ENCODE results near the gene RBPMS2. TPM values are rescaled to one million over a fixed set of nuclear protein-coding genes. Genes with fewer than 3 reads are reported as not detected.

RBPMS2 gene
- polyA plus RNA-seq, 1 donor from 2014 or later, result not detected

- H3K27me3 ChIP-seq (ENCODE audit: insufficient read depth, low read depth, low read length), result no peaks in the 10 kb centered on the region
- TF ChIP-seq EZH2 (IDR thresholded peaks at IDR 0.05; ENCODE audit: borderline replicate concordance, insufficient read depth, low read length, poor library complexity, severe bottlenecking) (no peak), REST (IDR thresholded peaks at IDR 0.05; ENCODE audit: borderline replicate concordance) (no peak), TAF1 (IDR thresholded peaks at IDR 0.05; ENCODE audit: low read depth) (no peak), CTCF (IDR thresholded peaks at IDR 0.05; ENCODE audit: poor library complexity, severe bottlenecking) (no peak), EP300 (conservative IDR thresholded peaks at IDR 0.05; ENCODE audit: poor library complexity, severe bottlenecking) (no peak), POLR2AphosphoS5 (IDR thresholded peaks at IDR 0.05) (no peak), SMC3 (conservative IDR thresholded peaks at IDR 0.05; ENCODE audit: poor library complexity) (no peak), RAD21 (conservative IDR thresholded peaks at IDR 0.05) (no peak), MXI1 (conservative IDR thresholded peaks at IDR 0.05; ENCODE audit: poor library complexity, severe bottlenecking) (no peak)
- peaks cover 80% of the 10 kb centered on the region for H3K79me2 ChIP-seq (replicated peaks; ENCODE audit: insufficient read depth, low read length)
- peaks cover 3% of the 10 kb centered on the region for H4K20me1 ChIP-seq (ENCODE audit: insufficient read depth)
- H2AFZ ChIP-seq (ENCODE audit: low read depth, low read length), result no peak overlapping the region
- H3K9me2 ChIP-seq (ENCODE audit: insufficient read depth, low read length), result no peaks in the 10 kb centered on the region
- no peaks in the 10 kb centered on the region for H3K9me3 ChIP-seq (ENCODE audit: low read length)
- no peaks in the 10 kb centered on the region for H3K36me3 ChIP-seq (ENCODE audit: insufficient read depth, low read length)
- no peak overlapping the region for H3K9ac ChIP-seq (ENCODE audit: low read length)
- peaks cover 5% of the 10 kb centered on the region for H3F3A ChIP-seq (ENCODE audit: insufficient read depth, low read length, poor library complexity, severe bottlenecking)
- peak overlapping the region; percentile 8 for H3K27ac ChIP-seq (ENCODE audit: low read length)
- no peak overlapping the region for H3K4me2 ChIP-seq (ENCODE audit: low read length)
- peak overlapping the region; percentile 91 for H3K4me3 ChIP-seq (ENCODE audit: low read length)
These were observed 77.4 kb downstream of the RBPMS2 start for GRCh38 chr15:64697911-64698369.

GRCh38 chr15:64696481-64696880 lies 78.9 kb downstream of the RBPMS2 start:
- Histone ChIP-seq H3K9ac (ENCODE audit: low read length) (peak overlapping the region; percentile 3), H3K4me2 (ENCODE audit: low read length) (no peak overlapping the region), H3K36me3 (ENCODE audit: insufficient read depth, low read length) (no peaks in the 10 kb centered on the region), H2AFZ (ENCODE audit: low read depth, low read length) (no peak overlapping the region), H4K20me1 (ENCODE audit: insufficient read depth) (peaks cover 7% of the 10 kb centered on the region), H3K27me3 (ENCODE audit: insufficient read depth, low read depth, low read length) (no peaks in the 10 kb centered on the region), H3K9me2 (ENCODE audit: insufficient read depth, low read length) (no peaks in the 10 kb centered on the region), H3F3A (ENCODE audit: insufficient read depth, low read length, poor library complexity, severe bottlenecking) (peaks cover 5% of the 10 kb centered on the region), H3K27ac (ENCODE audit: low read length) (peak overlapping the region; percentile 56), H3K9me3 (ENCODE audit: low read length) (no peaks in the 10 kb centered on the region), H3K4me3 (ENCODE audit: low read length) (no peak overlapping the region), H3K79me2 (replicated peaks; ENCODE audit: insufficient read depth, low read length) (peaks cover 77% of the 10 kb centered on the region)
- TF ChIP-seq TAF1 (IDR thresholded peaks at IDR 0.05; ENCODE audit: low read depth) (no peak), RAD21 (conservative IDR thresholded peaks at IDR 0.05) (no peak), CTCF (IDR thresholded peaks at IDR 0.05; ENCODE audit: poor library complexity, severe bottlenecking) (no peak), SMC3 (conservative IDR thresholded peaks at IDR 0.05; ENCODE audit: poor library complexity) (no peak), REST (IDR thresholded peaks at IDR 0.05; ENCODE audit: borderline replicate concordance) (no peak)
